Retinal pigment epithelial cell (primary cell): ENCODE results near the gene NECAP2.
"Not testable (repeated sequence)": the region's sequence is repeated elsewhere in the genome, so short reads cannot be mapped to it uniquely, and the experiment has no call there.

Experiments used
- DNase-seq: peaks from one replicate; pipeline ENCODE4 v3.0.0-alpha.2; 2010; ENCODE audit warnings: low read depth
- H3K4me3 ChIP-seq: 2 replicates; pipeline ENCODE4 v1.5.1; 2011; ENCODE audit warnings: mild to moderate bottlenecking, low read length, control low read depth, moderate library complexity
- CTCF ChIP-seq: conservative IDR thresholded peaks from 2 replicates; pipeline ENCODE4 v1.5.1; 2011; ENCODE audit warnings: low read depth, low read length, control low read depth, inconsistent platforms

The NECAP2 gene

GRCh38 chr1:16491056-16491675 lies 50.6 kb downstream of the NECAP2 start:
- no peak overlapping the region for H3K4me3 ChIP-seq
- no peak for DNase-seq
- TF ChIP-seq CTCF, result no peak

GRCh38 chr1:16492937-16493336 lies 52.4 kb downstream of the NECAP2 start:
- DNase-seq, H3K4me3 ChIP-seq: not testable (repeated sequence)

GRCh38 chr1:16493731-16494130 lies 53.2 kb downstream of the NECAP2 start:
- DNase-seq, H3K4me3 ChIP-seq: not testable (repeated sequence)

- DNase-seq, H3K4me3 ChIP-seq: not testable (repeated sequence)
Observed at GRCh38 chr1:16497474-16497904, 57.0 kb downstream of the NECAP2 start.

GRCh38 chr1:16498047-16498446 lies 57.5 kb downstream of the NECAP2 start:
- DNase-seq, result not testable (repeated sequence)
- H3K4me3 ChIP-seq, result peak overlapping the region; percentile 54

GRCh38 chr1:16498573-16499413 lies 58.3 kb downstream of the NECAP2 start:
- TF ChIP-seq CTCF, result no peak
- DNase-seq, result peak; percentile 40
- H3K4me3 ChIP-seq, result peak overlapping the region; percentile 79

GRCh38 chr1:16500466-16500865 lies 59.9 kb downstream of the NECAP2 start:
- not testable (repeated sequence) for H3K4me3 ChIP-seq, DNase-seq

GRCh38 chr1:16500975-16501374 lies 60.5 kb downstream of the NECAP2 start:
- not testable (repeated sequence) for DNase-seq, H3K4me3 ChIP-seq

- DNase-seq, H3K4me3 ChIP-seq: not testable (repeated sequence)
Observed at GRCh38 chr1:16501446-16501845, 60.9 kb downstream of the NECAP2 start.

GRCh38 chr1:16503494-16503893 lies 63.0 kb downstream of the NECAP2 start:
- H3K4me3 ChIP-seq, result no peak overlapping the region
- no peak for TF ChIP-seq CTCF
- no peak for DNase-seq

GRCh38 chr1:16505870-16506269 lies 65.3 kb downstream of the NECAP2 start:
- not testable (repeated sequence) for DNase-seq, H3K4me3 ChIP-seq

- not testable (repeated sequence) for DNase-seq, H3K4me3 ChIP-seq
Observed at GRCh38 chr1:16506364-16507136, 66.0 kb downstream of the NECAP2 start.

GRCh38 chr1:16508861-16509445 lies 68.4 kb downstream of the NECAP2 start:
- not testable (repeated sequence) for H3K4me3 ChIP-seq, DNase-seq
